ENCODE measurements around the gene SLC25A39.

DNA sequence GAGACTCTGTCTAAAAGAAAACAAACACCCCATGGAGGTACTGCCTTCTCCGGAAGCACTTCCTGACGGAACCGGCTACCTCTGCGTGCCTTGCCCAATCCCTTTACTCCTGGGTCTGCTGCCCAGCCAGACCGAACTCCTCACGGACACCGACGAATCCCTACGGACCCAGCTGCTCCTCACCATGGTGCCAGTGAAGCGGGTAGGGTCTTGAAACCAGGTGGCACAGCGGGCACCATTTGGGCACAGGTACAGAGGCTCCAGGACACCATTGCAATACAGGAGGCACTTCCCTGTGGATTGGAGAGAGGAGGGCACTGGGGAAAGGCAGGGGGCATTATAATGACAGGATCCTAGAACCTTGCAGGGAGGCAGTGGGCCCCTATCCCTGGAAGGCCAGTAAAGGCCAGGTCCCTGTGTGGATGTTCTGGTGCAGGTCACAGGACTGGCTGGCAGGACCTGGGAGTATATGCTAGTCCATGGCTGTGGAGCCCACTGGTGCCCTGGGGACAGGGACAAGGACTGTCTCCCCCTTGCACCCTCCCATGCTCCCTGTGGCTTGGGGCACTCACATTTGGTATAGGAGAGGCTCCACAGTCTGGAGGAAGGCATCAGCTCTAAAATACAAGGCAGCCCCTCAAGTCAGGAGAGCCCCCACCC lies 2.3 kb downstream of the SLC25A39 start:
- TF ChIP-seq CTCF (IDR thresholded peaks at IDR 0.05): no peak
- TF ChIP-seq POLR2A (IDR thresholded peaks at IDR 0.05): no peak

Measured in heart left ventricle (tissue), 13 donors.